Psoas muscle (tissue), 8 donors: Measurements from ENCODE around the gene MBLAC2. TPM values are rescaled to one million over a fixed set of nuclear protein-coding genes. Genes with fewer than 3 reads are reported as not detected.

Source experiments
- ATAC-seq, 4 donors: fragments of 200-7000 bp; cut with Tn5 transposase; one replicate each; pipeline ENCODE4 v1.9.1; 2020; ENCODE audit warnings: moderate library complexity in 3 of 4, mild to moderate bottlenecking in 2 of 4
- DNase-seq, 2 donors: peaks; one replicate each; pipeline ENCODE4 v3.0.0-alpha.2; 2020
- H3K27ac ChIP-seq: fragments of 200-600 bp; one replicate; pipeline ENCODE4 v1.8.0; 2022
- H3K27me3 ChIP-seq, 3 donors: fragments of 200-600 bp in 1 of 3; one replicate each; pipeline versions ENCODE4 v1.6.1 to v1.8.0; 2013 to 2022; ENCODE audit warnings: low read length in 2 of 3, mild to moderate bottlenecking in 2 of 3, moderate library complexity in 1 of 3; ENCODE audit not compliant: insufficient read depth in 3 of 3
- H3K36me3 ChIP-seq, 2 donors: fragments of 200-600 bp in 1 of 2; one replicate each; pipeline versions ENCODE4 v1.6.1 to v1.8.0; 2013 to 2022; ENCODE audit warnings: low read depth in 1 of 2, mild to moderate bottlenecking in 1 of 2, moderate library complexity in 1 of 2; ENCODE audit not compliant: insufficient read depth in 1 of 2
- H3K4me1 ChIP-seq: fragments of 200-600 bp; one replicate; pipeline ENCODE4 v1.8.0; 2022
- H3K4me3 ChIP-seq: fragments of 200-600 bp; one replicate; pipeline ENCODE4 v1.8.0; 2022; ENCODE audit warnings: mild to moderate bottlenecking
- H3K9me3 ChIP-seq: fragments of 200-600 bp; one replicate; pipeline ENCODE4 v1.8.0; 2022
- CTCF ChIP-seq: fragments of 200-600 bp; IDR thresholded peaks from one replicate; pipeline ENCODE4 v1.8.0; 2022; ENCODE audit warnings: antibody characterized with exemption
- WGBS, 3 donors: extraction: QIAGEN DNeasy Blood & Tissue Kit; methylation state at CpG; one replicate each; pipeline versions ENCODE4 v1.1.6 to v1.1.7; 2013; 5-methylcytosine and 5-hydroxymethylcytosine counted together
- intact Hi-C, 2 donors: fragments of 100-400 bp; cut with DNase I; formaldehyde crosslinking; loops; one replicate each; pipeline versions ENCODE4 v1.11.0 to v1.14.2; 2022
- long read RNA-seq, 2 donors: library from polyadenylated mRNA; unstranded; transcript quantifications; one replicate each; pipeline ENCODE4 v2.0.0, GENCODE V29; 2021
- polyA plus RNA-seq, 3 donors: library from polyadenylated mRNA; stranded (reverse); fragments of 200-250 nt; gene quantifications; one replicate each; pipeline ENCODE4 v1.2.3, GENCODE V29; 2013
- total RNA-seq, 4 donors: library from RNA; stranded (reverse); fragmentation: NEBNext Ultra II Directional in 2 of 4; extraction: Animal tissue kit (Norgen Biotek cat#: 25700) in 2 of 4; gene quantifications; one replicate each; pipeline versions ENCODE4 v1.2.1 to v1.2.4, GENCODE V29; 2021 to 2023
- donor health status: healthy with polysubstance abuse.
- donor health status: DM: no; HTN: no; CAD: no; lungs with moderate emphysema.
- donor health status: Bipolar disorder and iron deficiency.
- donor health status: healthy.
- donor health status: DM: yes; HTN: yes; CAD: no.
- donor health status: DM: no; HTN: no; CAD: no.
- donor health status: DM: no; HTN: no; CAD: no.
- donor health status: DM: yes; HTN: yes; CAD: no.

MBLAC2 gene
- total RNA-seq (1 to 10 TPM; 2.2 to 2.9 (median 2.6) TPM), polyA plus RNA-seq (1 to 10 TPM; 1.2 to 4.1 (median 1.8) TPM)
- long read RNA-seq, donor 1, full-length matches to known transcripts: 1 of 1 reads
- long read RNA-seq, donor 1, partial matches to known transcripts: 0 of 1 reads
- long read RNA-seq, donor 1, other reads (novel, unspliced or antisense): 0 of 1 reads
- long read RNA-seq, donor 2, full-length matches to known transcripts: 9 of 9 reads
- long read RNA-seq, donor 2, partial matches to known transcripts: 0 of 9 reads
- long read RNA-seq, donor 2, other reads (novel, unspliced or antisense): 0 of 9 reads

- Histone ChIP-seq H3K27ac (peak within 1 kb of the TSS; percentile 85), H3K9me3 (no peaks in the 10 kb centered on the region), H3K4me1 (peaks cover 20% of the 10 kb centered on the region), H3K36me3 (no peaks in the 10 kb centered on the region), H3K27me3 (no peaks in the 10 kb centered on the region), H3K4me3 (peak within 1 kb of the TSS; percentile 86)
- TF ChIP-seq CTCF: peak; percentile 44
- ATAC-seq: peak; percentile 96 to 98 (median 96)
- 0% methylated on average over 64 to 73 of the region's 73 CpGs for WGBS, 3 donors
- DNase-seq: peak; percentile 92 to 97
- intact Hi-C loops: loop anchor here (2.0 to 5.0 kb wide), 3 partner anchors 53 to 62 kb away; partner anchors contain the start of gene LYSMD3 (in 2 of the 2)
These were observed at the start of gene MBLAC2, which contains the start of gene POLR3G for GRCh38 chr5:90474235-90475107. Gene MBLAC2, minus strand, starts transcription at chr5:90474771. Its CDS starts 479 bp downstream, at chr5:90474292. Gene POLR3G, plus strand, starts transcription at chr5:90474864. Its CDS starts 10,704 bp downstream, at chr5:90485568.

DNA sequence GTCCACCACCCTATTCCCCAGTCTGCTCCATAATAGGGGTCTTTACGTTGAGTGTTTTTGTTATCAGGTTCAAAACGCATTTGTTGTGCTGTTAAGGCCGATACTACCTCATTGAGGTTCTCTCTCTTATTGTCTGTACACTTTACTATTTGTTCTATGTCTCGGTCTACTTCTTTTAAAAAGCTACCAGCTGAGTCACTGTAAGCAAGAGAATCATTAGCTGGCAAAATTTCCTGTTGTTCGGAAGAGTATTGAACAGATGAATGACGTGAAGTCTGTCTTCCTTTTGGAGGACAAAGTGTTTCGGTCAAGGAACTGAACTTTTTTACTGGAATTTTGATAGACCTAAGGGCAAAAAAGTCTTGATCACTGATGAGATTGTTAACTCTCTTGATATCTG lies 44.5 kb upstream of the MBLAC2 start:
- no peak for TF ChIP-seq CTCF
- DNase-seq (no peak), ATAC-seq (no peak)
- Histone ChIP-seq H3K9me3 (no peaks in the 10 kb centered on the region), H3K27ac (no peak overlapping the region), H3K4me1 (no peaks in the 10 kb centered on the region), H3K36me3 (peaks cover 2 to 87% of the 10 kb centered on the region in 2 donors), H3K4me3 (no peak overlapping the region), H3K27me3 (no peaks in the 10 kb centered on the region)
- intact Hi-C loops: no loop called here
- 92 to 96% (median 94%) methylated on average over 7 of the region's 7 CpGs for WGBS, 3 donors

- TF ChIP-seq CTCF: no peak
- peaks cover 2 to 82% of the 10 kb centered on the region in 2 donors for H3K36me3 ChIP-seq
- intact Hi-C loops: no loop called here
These were observed 44.1 kb upstream of the MBLAC2 start for GRCh38 chr5:90518661-90519060.

DNA sequence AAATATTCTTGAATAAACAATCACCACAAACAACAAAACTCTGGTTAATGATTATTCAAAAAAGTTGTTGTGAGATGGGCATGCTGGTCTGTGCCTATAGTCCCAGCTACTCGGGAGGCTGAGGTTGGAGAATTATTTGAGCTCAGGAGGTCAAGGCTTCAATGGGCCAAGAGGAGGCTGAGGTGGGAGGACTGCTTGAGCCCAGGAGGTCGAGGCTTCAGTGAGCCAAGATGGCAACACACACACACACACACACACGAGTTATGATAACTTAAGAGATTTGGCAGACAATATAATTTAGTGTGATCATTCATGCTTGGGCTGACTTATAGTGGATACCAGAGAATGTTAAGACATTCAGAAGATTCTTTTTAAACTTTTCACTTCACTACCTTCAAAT lies 39.9 kb upstream of the MBLAC2 start:
- Histone ChIP-seq H3K27ac (no peak overlapping the region), H3K4me1 (no peaks in the 10 kb centered on the region), H3K36me3 (peaks cover 0 to 42% of the 10 kb centered on the region in 2 donors), H3K9me3 (no peaks in the 10 kb centered on the region), H3K4me3 (no peak overlapping the region), H3K27me3 (no peaks in the 10 kb centered on the region)
- intact Hi-C loops: no loop called here
- DNase-seq (no peak), ATAC-seq (no peak)
- no peak for TF ChIP-seq CTCF
- WGBS, 3 donors: 81 to 86% (median 82%) methylated on average over 3 of the region's 3 CpGs

More at GRCh38 chr5:90518661-90519060, 44.1 kb upstream of the MBLAC2 start:
- no peak for DNase-seq
- Histone ChIP-seq H3K9me3 (no peaks in the 10 kb centered on the region), H3K27ac (no peak overlapping the region), H3K4me3 (no peak overlapping the region), H3K27me3 (no peaks in the 10 kb centered on the region), H3K4me1 (no peaks in the 10 kb centered on the region)
- no peak for ATAC-seq
